GM23248 (cell line): Measurements from ENCODE around the gene SLF1. TPM values are rescaled to one million over a fixed set of nuclear protein-coding genes. Genes with fewer than 3 reads are reported as not detected.

Experiments used
- DNase-seq: peaks from one replicate; pipeline ENCODE4 v3.0.0-alpha.2; 2015
- H2AFZ ChIP-seq: fragments of 200-600 bp; sonication (generic); 2 replicates; pipeline ENCODE4 v1.6.1; 2016; ENCODE audit warnings: antibody characterized with exemption
- H3F3A ChIP-seq: fragments of 200-600 bp; sonication (generic); 2 replicates; pipeline ENCODE4 v1.6.1; 2016; ENCODE audit warnings: mild to moderate bottlenecking, antibody characterized with exemption, mixed run types; ENCODE audit not compliant: insufficient read depth
- H3K27ac ChIP-seq: fragments of 200-600 bp; sonication (generic); 2 replicates; pipeline ENCODE4 v1.5.1; 2016; ENCODE audit warnings: mild to moderate bottlenecking
- H3K27me3 ChIP-seq: fragments of 200-600 bp; sonication (generic); replicated peaks from 2 replicates; pipeline ENCODE4 v1.6.1; 2016; ENCODE audit warnings: mild to moderate bottlenecking; ENCODE audit not compliant: insufficient read depth
- H3K36me3 ChIP-seq: fragments of 200-600 bp; sonication (generic); 2 replicates; pipeline ENCODE4 v1.6.1; 2016; ENCODE audit warnings: low read depth, mild to moderate bottlenecking
- H3K4me1 ChIP-seq: fragments of 200-600 bp; sonication (generic); 2 replicates; pipeline ENCODE4 v1.6.1; 2016; ENCODE audit warnings: mild to moderate bottlenecking; ENCODE audit not compliant: insufficient read depth
- H3K4me2 ChIP-seq: fragments of 200-600 bp; sonication (generic); one replicate; pipeline ENCODE4 v1.6.1; 2016; ENCODE audit warnings: mild to moderate bottlenecking; ENCODE audit not compliant: unreplicated experiment
- H3K4me3 ChIP-seq: fragments of 200-600 bp; sonication (generic); 2 replicates; pipeline ENCODE4 v1.5.1; 2016; ENCODE audit warnings: mild to moderate bottlenecking
- H3K79me2 ChIP-seq: fragments of 200-600 bp; sonication (generic); 2 replicates; pipeline ENCODE4 v1.6.1; 2016; ENCODE audit warnings: mild to moderate bottlenecking; ENCODE audit not compliant: insufficient read depth
- H3K9ac ChIP-seq: fragments of 200-600 bp; sonication (generic); 2 replicates; pipeline ENCODE4 v1.6.1; 2016; ENCODE audit warnings: mild to moderate bottlenecking
- H3K9me2 ChIP-seq: fragments of 200-600 bp; sonication (generic); 2 replicates; pipeline ENCODE4 v1.6.1; 2016; ENCODE audit warnings: mixed run types, mild to moderate bottlenecking, moderate library complexity; ENCODE audit not compliant: insufficient read depth
- H3K9me3 ChIP-seq: fragments of 200-600 bp; sonication (generic); one replicate; pipeline ENCODE4 v1.6.1; 2017; ENCODE audit warnings: low read depth
- H4K20me1 ChIP-seq: fragments of 200-600 bp; sonication (generic); 2 replicates; pipeline ENCODE4 v1.6.0; 2016; ENCODE audit not compliant: insufficient read depth
- EZH2 ChIP-seq: fragments of 200-600 bp; sonication (generic); IDR thresholded peaks from 2 replicates; pipeline ENCODE4 v1.6.1; 2018; ENCODE audit warnings: antibody characterized with exemption, mild to moderate bottlenecking; ENCODE audit not compliant: insufficient read depth, poor library complexity, severe bottlenecking
- EZH2phosphoT487 ChIP-seq: fragments of 200-600 bp; sonication (generic); IDR thresholded peaks from 2 replicates; pipeline ENCODE4 v1.6.1; 2018; ENCODE audit warnings: antibody characterized with exemption, moderate library complexity, mild to moderate bottlenecking, low read depth; ENCODE audit not compliant: insufficient read depth
- WGBS, 2 experiments: methylation state at CpG; one replicate each; pipeline ENCODE4 v1.1.6; 2015 to 2017; ENCODE audit warnings: low lambda C conversion rate in 2 of 2, low coverage in 1 of 2; ENCODE audit errors: missing lambda C conversion rate in 2 of 2; 5-methylcytosine and 5-hydroxymethylcytosine counted together
- in situ Hi-C: fragments of 300-500 bp; cut with MboI; formaldehyde crosslinking; loops from 2 replicates; pipeline ENCODE4 v1.15.0; 2020
- polyA plus RNA-seq: library from polyadenylated mRNA; unstranded; fragments of >200 nt; fragmentation: Nextera tagmentation; extraction: Ambion mirVana; gene quantifications from 2 replicates; pipeline ENCODE4 v1.2.1, GENCODE V29; 2016
- total RNA-seq: library from RNA; depleted of rRNA; stranded (reverse); fragments of >200 nt; shearing (Covaris generic); gene quantifications from 2 replicates; pipeline ENCODE4 v1.2.3, GENCODE V29; 2014

Gene SLF1
- total and polyA plus RNA-seq, 2 experiments from 2014 or later = 4.3 to 7.3 TPM

- no peak for DNase-seq
- H3K36me3 ChIP-seq = no peaks in the 10 kb centered on the region
- H3K4me3 ChIP-seq = no peak overlapping the region
- no peaks in the 10 kb centered on the region for H3K4me1 ChIP-seq
- H3K9me2 ChIP-seq = no peaks in the 10 kb centered on the region
- no peak overlapping the region for H2AFZ ChIP-seq
- no peaks in the 10 kb centered on the region for H4K20me1 ChIP-seq
- no peak overlapping the region for H3K27ac ChIP-seq
- H3F3A ChIP-seq = no peaks in the 10 kb centered on the region
- H3K79me2 ChIP-seq = no peaks in the 10 kb centered on the region
- H3K4me2 ChIP-seq = no peak overlapping the region
- no peaks in the 10 kb centered on the region for H3K9me3 ChIP-seq
- no peak overlapping the region for H3K9ac ChIP-seq
- no peaks in the 10 kb centered on the region for H3K27me3 ChIP-seq
- in situ Hi-C loops = no loop called here
- TF ChIP-seq EZH2phosphoT487 = no peak
- no peak for TF ChIP-seq EZH2
These were observed 28.3 kb downstream of the SLF1 start for GRCh38 chr5:94646758-94647157.

GRCh38 chr5:94649874-94650273 lies 31.4 kb downstream of the SLF1 start:
- H3F3A ChIP-seq = no peaks in the 10 kb centered on the region

GRCh38 chr5:94658272-94658671 lies 39.8 kb downstream of the SLF1 start:
- Histone ChIP-seq H3K4me1 (no peaks in the 10 kb centered on the region), H3K27ac (no peak overlapping the region), H3K79me2 (peaks cover 4% of the 10 kb centered on the region; the same call in 1 of the 2 replicates), H4K20me1 (no peaks in the 10 kb centered on the region), H3K4me3 (no peak overlapping the region), H3K27me3 (no peaks in the 10 kb centered on the region), H3K36me3 (peaks cover 16% of the 10 kb centered on the region; the same call in 1 of the 2 replicates), H3K9me2 (no peaks in the 10 kb centered on the region), H3K9ac (no peak overlapping the region), H3F3A (no peaks in the 10 kb centered on the region), H3K9me3 (peaks cover 4% of the 10 kb centered on the region), H2AFZ (no peak overlapping the region), H3K4me2 (no peak overlapping the region)
- TF ChIP-seq EZH2 (no peak), EZH2phosphoT487 (no peak)
- in situ Hi-C loops = no loop called here
- WGBS, 2 experiments = 98 to 100% methylated on average over 1 of the region's 1 CpG
- DNase-seq = no peak

More at GRCh38 chr5:94649874-94650273, 31.4 kb downstream of the SLF1 start:
- TF ChIP-seq EZH2 (no peak), EZH2phosphoT487 (no peak)
- Histone ChIP-seq H3K36me3 (0 out of 2 replicates have a peak, but pooled peaks cover 1% of the 10 kb centered on the region), H3K27ac (no peak overlapping the region), H3K79me2 (no peaks in the 10 kb centered on the region), H3K4me2 (no peak overlapping the region), H3K9me3 (no peaks in the 10 kb centered on the region), H3K27me3 (no peaks in the 10 kb centered on the region), H3K4me1 (no peaks in the 10 kb centered on the region), H3K9me2 (no peaks in the 10 kb centered on the region), H3K9ac (no peak overlapping the region), H3K4me3 (no peak overlapping the region), H2AFZ (no peak overlapping the region), H4K20me1 (no peaks in the 10 kb centered on the region)
- in situ Hi-C loops = no loop called here
- 96 to 98% methylated on average over 1 of the region's 1 CpG for WGBS, 2 experiments
- no peak for DNase-seq

DNA sequence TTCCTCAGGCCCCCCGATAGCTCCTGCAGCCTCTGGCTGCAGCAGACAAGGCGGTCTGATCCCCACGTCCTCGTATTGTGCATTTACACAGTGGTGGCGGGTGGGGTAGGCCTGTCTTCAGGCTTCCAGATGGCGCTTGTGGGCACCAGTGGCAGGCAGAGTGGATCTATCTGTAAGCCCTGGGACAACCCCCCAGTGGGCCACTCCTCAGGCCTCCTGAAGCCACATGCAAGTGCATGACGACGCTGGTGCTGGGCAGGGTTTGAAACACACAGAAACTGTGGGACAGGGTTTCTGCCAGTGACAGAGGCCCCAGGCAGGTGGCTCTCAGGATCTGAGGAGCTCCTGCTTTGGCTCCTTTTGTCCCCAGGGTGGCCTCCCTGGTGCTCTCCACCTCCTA lies 42.0 kb downstream of the SLF1 start:
- TF ChIP-seq EZH2phosphoT487 = no peak
- TF ChIP-seq EZH2 = no peak
- Histone ChIP-seq H3K4me1 (no peaks in the 10 kb centered on the region), H3K27ac (no peak overlapping the region), H3K4me2 (no peak overlapping the region), H2AFZ (no peak overlapping the region), H3K9me2 (no peaks in the 10 kb centered on the region), H3K36me3 (peaks cover 19% of the 10 kb centered on the region; the same call in 1 of the 2 replicates), H3K27me3 (no peaks in the 10 kb centered on the region), H3F3A (no peaks in the 10 kb centered on the region), H4K20me1 (no peaks in the 10 kb centered on the region), H3K79me2 (peaks cover 4% of the 10 kb centered on the region; the same call in 1 of the 2 replicates), H3K9me3 (peaks cover 4% of the 10 kb centered on the region), H3K4me3 (no peak overlapping the region), H3K9ac (no peak overlapping the region)
- 97 to 99% methylated on average over 8 of the region's 8 CpGs for WGBS, 2 experiments
- in situ Hi-C loops = no loop called here
- no peak for DNase-seq

DNA sequence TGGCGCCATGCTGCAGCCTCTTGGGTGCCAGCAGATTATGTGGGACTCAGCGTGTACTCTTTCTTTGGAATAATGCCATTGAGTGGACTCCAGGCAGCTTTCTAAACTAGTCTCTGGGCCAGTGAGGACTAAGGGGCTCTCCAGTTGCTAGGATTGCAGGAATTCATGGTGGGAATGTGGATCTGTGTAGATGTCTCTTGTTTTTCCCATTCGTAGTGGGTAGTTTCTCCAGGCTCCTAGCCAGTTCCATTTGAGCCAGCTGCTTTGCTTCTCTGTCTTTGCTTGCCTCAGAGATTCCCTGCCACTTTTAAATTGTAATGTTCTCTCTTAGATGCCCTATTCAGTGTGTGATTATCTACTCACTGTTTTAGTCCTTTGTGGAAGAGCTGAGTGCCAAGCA lies 42.6 kb downstream of the SLF1 start:
- Histone ChIP-seq H2AFZ (no peak overlapping the region), H3K4me1 (no peaks in the 10 kb centered on the region), H4K20me1 (no peaks in the 10 kb centered on the region), H3K27me3 (no peaks in the 10 kb centered on the region), H3K9me2 (no peaks in the 10 kb centered on the region), H3K9me3 (peaks cover 4% of the 10 kb centered on the region), H3K27ac (no peak overlapping the region), H3K4me2 (no peak overlapping the region), H3F3A (no peaks in the 10 kb centered on the region), H3K79me2 (peaks cover 4% of the 10 kb centered on the region; the same call in 1 of the 2 replicates), H3K9ac (no peak overlapping the region), H3K36me3 (peaks cover 19% of the 10 kb centered on the region; the same call in 1 of the 2 replicates), H3K4me3 (no peak overlapping the region)
- no peak for DNase-seq
- in situ Hi-C loops = no loop called here
- 83 to 93% methylated on average over 3 of the region's 3 CpGs for WGBS, 2 experiments
- TF ChIP-seq EZH2 (no peak), EZH2phosphoT487 (no peak)
